Measurements from ENCODE around the gene NR1D2. TPM values are rescaled to one million over a fixed set of nuclear protein-coding genes. Genes with fewer than 3 reads are reported as not detected.
"Not testable (repeated sequence)": the region's sequence is repeated elsewhere in the genome, so short reads cannot be mapped to it uniquely, and the experiment has no call there.

The NR1D2 gene
- total and polyA plus RNA-seq, 12 donors, result 2.8 to 54.7 (median 33.1) TPM

DNA sequence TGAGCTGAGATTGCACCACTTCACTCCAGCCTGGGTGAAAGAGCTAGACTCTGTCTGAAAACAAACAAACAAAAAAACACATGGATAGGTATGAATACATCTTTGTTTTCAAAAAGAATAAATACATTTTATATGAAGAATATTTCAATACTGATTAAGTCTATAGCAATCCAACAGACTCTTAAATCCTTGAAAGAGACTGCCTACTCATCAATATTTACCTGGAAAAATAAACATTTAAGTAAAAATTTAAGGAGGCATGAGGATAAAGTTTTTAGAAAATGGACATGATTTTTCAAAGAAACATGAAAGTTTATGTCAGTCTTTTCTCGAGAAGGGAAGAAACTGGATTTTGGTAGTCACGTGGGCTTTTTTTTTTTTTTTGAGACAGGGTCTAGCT is 33.7 kb upstream of the NR1D2 start:
- TF ChIP-seq, protein P1, sequence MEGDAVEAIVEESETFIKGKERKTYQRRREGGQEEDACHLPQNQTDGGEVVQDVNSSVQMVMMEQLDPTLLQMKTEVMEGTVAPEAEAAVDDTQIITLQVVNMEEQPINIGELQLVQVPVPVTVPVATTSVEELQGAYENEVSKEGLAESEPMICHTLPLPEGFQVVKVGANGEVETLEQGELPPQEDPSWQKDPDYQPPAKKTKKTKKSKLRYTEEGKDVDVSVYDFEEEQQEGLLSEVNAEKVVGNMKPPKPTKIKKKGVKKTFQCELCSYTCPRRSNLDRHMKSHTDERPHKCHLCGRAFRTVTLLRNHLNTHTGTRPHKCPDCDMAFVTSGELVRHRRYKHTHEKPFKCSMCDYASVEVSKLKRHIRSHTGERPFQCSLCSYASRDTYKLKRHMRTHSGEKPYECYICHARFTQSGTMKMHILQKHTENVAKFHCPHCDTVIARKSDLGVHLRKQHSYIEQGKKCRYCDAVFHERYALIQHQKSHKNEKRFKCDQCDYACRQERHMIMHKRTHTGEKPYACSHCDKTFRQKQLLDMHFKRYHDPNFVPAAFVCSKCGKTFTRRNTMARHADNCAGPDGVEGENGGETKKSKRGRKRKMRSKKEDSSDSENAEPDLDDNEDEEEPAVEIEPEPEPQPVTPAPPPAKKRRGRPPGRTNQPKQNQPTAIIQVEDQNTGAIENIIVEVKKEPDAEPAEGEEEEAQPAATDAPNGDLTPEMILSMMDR (IDR thresholded peaks at IDR 0.05), result no peak
- DNase-seq (no peak), ATAC-seq (no peak)
- H3K9me3 ChIP-seq, result no peaks in the 10 kb centered on the region
- H3K27ac ChIP-seq, result no peak overlapping the region
- peaks cover 0 to 19% (median 14%) of the 10 kb centered on the region in 9 donors for H3K4me1 ChIP-seq
- intact Hi-C loops (cut with DNase I), result no loop called here
- WGBS, 2 donors, result 95 to 96% methylated on average over 2 of the region's 2 CpGs
- H3K36me3 ChIP-seq, result peaks cover 0 to 42% (median 13%) of the 10 kb centered on the region in 9 donors
- no peak overlapping the region for H3K4me3 ChIP-seq
- H3K27me3 ChIP-seq, result no peaks in the 10 kb centered on the region

DNA sequence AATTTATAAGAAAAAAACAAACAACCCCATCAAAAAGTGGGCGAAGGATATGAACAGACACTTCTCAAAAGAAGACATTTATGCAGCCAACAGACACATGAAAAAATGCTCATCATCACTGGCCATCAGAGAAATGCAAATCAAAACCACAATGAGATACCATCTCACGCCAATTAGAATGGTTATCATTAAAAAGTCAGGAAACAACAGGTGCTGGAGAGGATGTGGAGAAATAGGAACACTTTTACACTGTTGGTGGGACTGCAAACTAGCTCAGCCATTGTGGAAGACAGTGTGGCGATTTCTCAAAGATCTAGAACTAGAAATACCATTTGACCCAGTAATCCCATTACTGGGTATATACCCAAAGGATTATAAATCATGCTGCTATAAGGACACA is 32.8 kb upstream of the NR1D2 start:
- H3K27me3 ChIP-seq; H3K9me3 ChIP-seq; DNase-seq; H3K4me3 ChIP-seq; intact Hi-C loops (cut with DNase I); ATAC-seq; H3K27ac ChIP-seq: not testable (repeated sequence)
- WGBS, 2 donors, result 90 to 93% methylated on average over 3 of the region's 3 CpGs
- Histone ChIP-seq H3K4me1 (peaks cover 0 to 20% (median 14%) of the 10 kb centered on the region in 9 donors), H3K36me3 (peaks cover 0 to 36% (median 13%) of the 10 kb centered on the region in 9 donors)

DNA sequence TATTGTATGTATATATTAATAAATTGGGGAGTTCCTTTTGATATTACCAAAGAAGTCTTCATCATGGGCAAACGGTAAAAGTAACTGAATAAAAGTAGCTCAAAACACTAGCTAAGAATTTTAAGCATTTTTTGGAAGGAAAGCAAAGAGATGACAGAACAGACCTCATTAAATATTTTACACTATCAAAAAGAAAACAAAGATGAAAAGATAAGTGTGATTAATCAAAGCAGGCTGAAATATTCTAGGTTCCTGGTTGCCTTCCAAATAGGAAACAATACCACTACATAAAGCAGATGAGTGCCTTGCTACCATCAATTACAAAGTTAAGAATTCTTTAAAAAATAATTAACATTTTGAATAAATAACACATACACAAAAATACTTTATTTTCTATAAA is 31.9 kb upstream of the NR1D2 start:
- TF ChIP-seq, protein P1 (IDR thresholded peaks at IDR 0.05), result no peak
- Histone ChIP-seq H3K4me3 (no peak overlapping the region), H3K36me3 (peaks cover 0 to 33% (median 16%) of the 10 kb centered on the region in 9 donors), H3K9me3 (no peaks in the 10 kb centered on the region), H3K4me1 (peaks cover under 1 to 24% (median 17%) of the 10 kb centered on the region in 9 donors), H3K27ac (no peak overlapping the region), H3K27me3 (no peaks in the 10 kb centered on the region)
- intact Hi-C loops (cut with DNase I), result no loop called here
- 88 to 95% methylated on average over 1 of the region's 1 CpG for WGBS, 2 donors
- DNase-seq (no peak), ATAC-seq (no peak)

DNA sequence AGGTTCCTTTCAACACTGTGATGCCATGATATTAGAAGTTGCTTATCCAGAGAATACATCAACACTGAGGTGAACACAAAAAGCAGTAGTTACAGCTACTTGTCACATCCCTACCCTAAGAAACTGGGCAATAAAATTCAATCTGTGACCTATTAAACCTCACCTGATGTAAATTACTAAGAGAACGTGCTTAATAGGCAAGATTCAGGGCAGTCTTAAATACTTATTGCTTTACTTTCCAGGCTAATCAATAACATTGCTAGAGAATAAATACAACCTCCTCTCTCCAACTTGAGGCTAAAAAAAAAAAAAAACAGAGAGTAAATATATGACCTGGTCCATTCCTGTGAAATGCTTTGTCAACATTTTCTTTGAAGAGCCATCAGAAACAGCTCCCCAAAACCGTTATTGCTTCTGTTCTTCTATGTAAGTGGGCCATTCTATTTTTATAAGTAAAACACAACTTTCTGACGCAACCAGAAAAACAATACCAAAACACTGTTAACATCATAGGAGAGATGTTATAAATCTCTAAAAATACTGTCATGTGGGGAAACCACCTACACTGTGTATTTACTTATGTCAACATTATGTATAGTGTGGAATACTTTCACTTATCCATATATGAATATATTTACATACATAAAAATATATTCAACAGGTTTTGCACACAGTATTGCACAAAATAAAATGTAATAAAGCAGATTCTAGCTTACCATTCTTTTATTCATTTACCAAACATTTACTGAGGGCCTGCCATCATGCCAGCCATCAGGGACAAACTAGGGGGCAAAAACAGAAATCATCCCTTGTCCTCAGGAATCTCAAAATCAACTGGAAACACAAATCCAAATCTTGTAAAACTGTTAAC is 31.0 kb upstream of the NR1D2 start:
- TF ChIP-seq, protein P1 (IDR thresholded peaks at IDR 0.05), result no peak
- no peak for ATAC-seq
- peaks cover 0 to 35% (median 23%) of the 10 kb centered on the region in 9 donors for H3K36me3 ChIP-seq
- H3K27ac ChIP-seq, result no peak overlapping the region
- no peaks in the 10 kb centered on the region for H3K9me3 ChIP-seq
- intact Hi-C loops (cut with DNase I), result no loop called here
- no peak overlapping the region for H3K4me3 ChIP-seq
- 75 to 86% methylated on average over 3 of the region's 3 CpGs for WGBS, 2 donors
- H3K4me1 ChIP-seq, result peaks cover 2 to 33% (median 25%) of the 10 kb centered on the region in 9 donors
- H3K27me3 ChIP-seq, result no peaks in the 10 kb centered on the region
- no peak for DNase-seq
